ENCODE results near the gene TOM1.
"Not testable (repeated sequence)": the region's sequence is repeated elsewhere in the genome, so short reads cannot be mapped to it uniquely, and the experiment has no call there.

TOM1 gene

GRCh38 chr22:35384975-35385588, 85.4 kb downstream of the TOM1 start:
- TF ChIP-seq POLR2A (IDR thresholded peaks at IDR 0.05; ENCODE audit: low read length), result no peak
- TF ChIP-seq GATA1 (IDR thresholded peaks at IDR 0.05; ENCODE audit: low read depth, low read length), result no peak
- no peak for DNase-seq

- no peak for DNase-seq
- no peak for TF ChIP-seq GATA1 (IDR thresholded peaks at IDR 0.05; ENCODE audit: low read depth, low read length)
- TF ChIP-seq POLR2A (IDR thresholded peaks at IDR 0.05; ENCODE audit: low read length), result no peak
Observed at GRCh38 chr22:35386670-35387288, 87.1 kb downstream of the TOM1 start.

DNA sequence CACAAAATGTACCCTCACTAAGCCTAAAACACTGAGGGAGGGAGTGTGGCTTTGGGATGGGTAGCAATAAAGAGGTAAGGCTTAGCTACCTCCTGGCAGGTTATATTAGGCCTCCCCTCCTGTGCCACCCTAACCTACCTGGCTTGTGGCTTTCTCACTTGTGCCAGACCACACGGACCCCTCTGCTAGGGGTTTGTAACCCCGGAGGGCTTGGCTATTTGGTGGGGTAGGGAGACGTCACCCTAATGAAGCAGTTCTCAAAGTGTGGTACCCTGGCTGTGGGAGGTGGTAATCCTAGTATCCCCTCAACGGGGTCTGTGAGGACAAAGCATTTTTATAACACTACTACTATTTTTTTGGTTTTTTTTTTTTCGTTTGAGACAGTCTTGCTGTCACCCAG, 91.2 kb downstream of the TOM1 start:
- DNase-seq, result no peak
- TF ChIP-seq POLR2A (IDR thresholded peaks at IDR 0.05; ENCODE audit: low read length), result no peak

DNA sequence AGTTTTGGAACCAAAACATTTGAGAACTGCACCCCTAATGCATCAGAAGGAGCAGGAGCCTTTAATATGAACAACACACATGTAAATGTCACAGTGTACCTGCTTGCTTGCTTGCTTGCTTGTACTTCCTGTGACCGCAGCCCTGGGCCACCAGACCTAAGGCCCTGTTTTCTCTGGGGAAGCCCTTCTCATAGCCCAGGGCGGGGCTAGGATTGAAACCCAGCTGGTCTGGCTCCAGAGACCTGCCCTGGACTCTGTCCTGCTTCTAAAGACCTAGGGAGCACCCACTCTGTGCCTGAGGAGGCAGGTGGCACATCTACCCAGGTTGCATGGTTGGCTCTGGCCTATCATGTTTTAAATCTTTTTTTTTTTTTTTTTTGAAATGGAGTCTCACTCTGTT, 92.7 kb downstream of the TOM1 start:
- TF ChIP-seq GATA1 (IDR thresholded peaks at IDR 0.05; ENCODE audit: low read depth, low read length), result no peak
- no peak for TF ChIP-seq POLR2A (IDR thresholded peaks at IDR 0.05; ENCODE audit: low read length)
- DNase-seq, result no peak

- DNase-seq, result no peak
- TF ChIP-seq POLR2A (IDR thresholded peaks at IDR 0.05; ENCODE audit: low read length) (no peak), GATA1 (IDR thresholded peaks at IDR 0.05; ENCODE audit: low read depth, low read length) (no peak)
Observed at GRCh38 chr22:35393116-35394010, 93.7 kb downstream of the TOM1 start.

- DNase-seq, result no peak
- TF ChIP-seq POLR2A (IDR thresholded peaks at IDR 0.05; ENCODE audit: low read length) (no peak), GATA1 (IDR thresholded peaks at IDR 0.05; ENCODE audit: low read depth, low read length) (no peak)
Observed at GRCh38 chr22:35394011-35394312, 94.3 kb downstream of the TOM1 start.

GRCh38 chr22:35394810-35395563, 95.3 kb downstream of the TOM1 start:
- TF ChIP-seq POLR2A (IDR thresholded peaks at IDR 0.05; ENCODE audit: low read length), result no peak
- TF ChIP-seq GATA1 (IDR thresholded peaks at IDR 0.05; ENCODE audit: low read depth, low read length), result no peak
- no peak for DNase-seq

DNA sequence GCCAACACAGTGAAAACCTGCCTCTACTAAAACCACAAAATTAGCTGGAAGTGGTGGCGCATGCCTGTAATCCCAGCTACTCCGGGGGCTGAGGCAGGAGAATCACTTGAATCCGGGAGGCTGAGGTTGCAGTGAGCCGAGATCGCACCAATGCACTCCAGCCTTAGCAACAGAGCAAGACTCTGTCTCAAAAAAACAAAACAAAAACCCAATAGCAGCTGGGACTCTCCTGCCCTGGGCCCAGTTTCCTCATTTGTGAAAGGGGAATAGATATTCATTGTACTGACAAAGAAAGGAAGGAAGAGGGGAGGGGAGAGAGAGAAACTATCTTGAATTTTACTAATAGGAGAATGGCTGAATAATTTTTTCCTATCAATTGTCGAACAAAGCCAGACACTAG, 96.9 kb downstream of the TOM1 start:
- DNase-seq, result not testable (repeated sequence)

GRCh38 chr22:35397095-35397904, 97.6 kb downstream of the TOM1 start:
- TF ChIP-seq POLR2A (IDR thresholded peaks at IDR 0.05; ENCODE audit: low read length) (no peak), GATA1 (IDR thresholded peaks at IDR 0.05; ENCODE audit: low read depth, low read length) (no peak)
- DNase-seq, result no peak
